ENCODE measurements around the gene CMSS1. TPM values are rescaled to one million over a fixed set of nuclear protein-coding genes. Genes with fewer than 3 reads are reported as not detected.

Gene CMSS1
- total and polyA plus RNA-seq, 4 donors, result 3.8 to 19.5 (median 7.5) TPM

DNA sequence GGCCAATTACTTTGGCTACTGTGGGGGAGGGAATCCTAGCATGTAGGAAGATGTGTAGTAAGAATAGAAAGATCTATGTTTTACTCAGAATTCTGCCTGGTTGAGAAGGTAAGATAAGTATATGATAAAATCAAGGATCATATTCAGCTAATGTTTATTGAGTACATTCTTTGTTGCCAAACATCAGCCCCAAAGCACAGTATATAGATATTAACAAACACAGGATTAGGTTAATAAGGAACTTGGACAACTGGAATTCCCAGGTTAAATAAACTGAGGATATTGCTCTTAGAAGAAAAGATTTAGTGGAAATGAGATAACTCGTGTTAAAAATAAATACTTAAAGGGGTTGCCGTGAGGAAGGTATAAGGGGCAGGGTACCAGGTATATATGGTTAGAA lies 167.0 kb downstream of the CMSS1 start:
- Histone ChIP-seq H3K4me3 (ENCODE audit: low read depth in 1 of 3, low read length in 3 of 3) (no peak overlapping the region), H3K27ac (ENCODE audit: low read depth in 1 of 2, low read length in 2 of 2) (no peak overlapping the region), H3K9ac (ENCODE audit: low read depth in 1 of 2, low read length in 2 of 2) (no peak overlapping the region), H3K9me3 (ENCODE audit: control insufficient read depth in 4 of 4, low read length in 3 of 4) (no peaks in the 10 kb centered on the region), H3K4me1 (ENCODE audit: control insufficient read depth in 4 of 4, insufficient read depth in 4 of 4, low read length in 3 of 4) (no peaks in the 10 kb centered on the region), H3K27me3 (ENCODE audit: control insufficient read depth in 4 of 4, insufficient read depth in 4 of 4, low read length in 3 of 4) (no peaks in the 10 kb centered on the region), H3K36me3 (ENCODE audit: control insufficient read depth in 4 of 4, insufficient read depth in 3 of 4, low read depth in 1 of 4, low read length in 3 of 4) (no peaks in the 10 kb centered on the region)
- DNase-seq (ENCODE audit: low spot score), result no peak
- TF ChIP-seq, protein P1, sequence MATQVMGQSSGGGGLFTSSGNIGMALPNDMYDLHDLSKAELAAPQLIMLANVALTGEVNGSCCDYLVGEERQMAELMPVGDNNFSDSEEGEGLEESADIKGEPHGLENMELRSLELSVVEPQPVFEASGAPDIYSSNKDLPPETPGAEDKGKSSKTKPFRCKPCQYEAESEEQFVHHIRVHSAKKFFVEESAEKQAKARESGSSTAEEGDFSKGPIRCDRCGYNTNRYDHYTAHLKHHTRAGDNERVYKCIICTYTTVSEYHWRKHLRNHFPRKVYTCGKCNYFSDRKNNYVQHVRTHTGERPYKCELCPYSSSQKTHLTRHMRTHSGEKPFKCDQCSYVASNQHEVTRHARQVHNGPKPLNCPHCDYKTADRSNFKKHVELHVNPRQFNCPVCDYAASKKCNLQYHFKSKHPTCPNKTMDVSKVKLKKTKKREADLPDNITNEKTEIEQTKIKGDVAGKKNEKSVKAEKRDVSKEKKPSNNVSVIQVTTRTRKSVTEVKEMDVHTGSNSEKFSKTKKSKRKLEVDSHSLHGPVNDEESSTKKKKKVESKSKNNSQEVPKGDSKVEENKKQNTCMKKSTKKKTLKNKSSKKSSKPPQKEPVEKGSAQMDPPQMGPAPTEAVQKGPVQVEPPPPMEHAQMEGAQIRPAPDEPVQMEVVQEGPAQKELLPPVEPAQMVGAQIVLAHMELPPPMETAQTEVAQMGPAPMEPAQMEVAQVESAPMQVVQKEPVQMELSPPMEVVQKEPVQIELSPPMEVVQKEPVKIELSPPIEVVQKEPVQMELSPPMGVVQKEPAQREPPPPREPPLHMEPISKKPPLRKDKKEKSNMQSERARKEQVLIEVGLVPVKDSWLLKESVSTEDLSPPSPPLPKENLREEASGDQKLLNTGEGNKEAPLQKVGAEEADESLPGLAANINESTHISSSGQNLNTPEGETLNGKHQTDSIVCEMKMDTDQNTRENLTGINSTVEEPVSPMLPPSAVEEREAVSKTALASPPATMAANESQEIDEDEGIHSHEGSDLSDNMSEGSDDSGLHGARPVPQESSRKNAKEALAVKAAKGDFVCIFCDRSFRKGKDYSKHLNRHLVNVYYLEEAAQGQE (IDR thresholded peaks at IDR 0.05), result no peak
- TF ChIP-seq JUND (IDR thresholded peaks at IDR 0.05) (no peak), FOXA1 (IDR thresholded peaks at IDR 0.05) (no peak)
- WGBS, result 80% methylated on average over 2 of the region's 2 CpGs

DNA sequence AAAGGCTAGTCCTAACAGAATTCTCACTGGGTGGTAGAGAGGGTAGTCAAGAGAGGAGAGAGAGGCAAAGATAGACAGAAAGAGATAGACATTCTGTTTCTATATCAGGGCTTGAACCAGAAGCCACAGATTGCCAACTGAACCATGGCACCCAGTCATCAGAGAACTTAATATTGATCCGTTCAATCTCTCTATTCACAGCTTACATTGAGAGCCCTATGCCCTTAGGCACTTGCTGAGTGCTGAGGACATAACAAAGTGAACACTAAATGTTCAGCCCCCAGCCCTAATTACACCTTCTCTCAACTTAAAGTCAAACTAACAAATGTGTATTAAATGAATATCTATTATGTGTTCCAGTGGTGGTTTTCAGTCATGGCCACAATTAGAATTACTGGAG lies 172.5 kb downstream of the CMSS1 start:
- Histone ChIP-seq H3K4me3 (ENCODE audit: low read depth in 1 of 3, low read length in 3 of 3) (no peak overlapping the region), H3K9ac (ENCODE audit: low read depth in 1 of 2, low read length in 2 of 2) (no peak overlapping the region), H3K27ac (ENCODE audit: low read depth in 1 of 2, low read length in 2 of 2) (no peak overlapping the region), H3K27me3 (ENCODE audit: control insufficient read depth in 4 of 4, insufficient read depth in 4 of 4, low read length in 3 of 4) (no peaks in the 10 kb centered on the region), H3K4me1 (ENCODE audit: control insufficient read depth in 4 of 4, insufficient read depth in 4 of 4, low read length in 3 of 4) (no peaks in the 10 kb centered on the region), H3K36me3 (ENCODE audit: control insufficient read depth in 4 of 4, insufficient read depth in 3 of 4, low read depth in 1 of 4, low read length in 3 of 4) (no peaks in the 10 kb centered on the region), H3K9me3 (ENCODE audit: control insufficient read depth in 4 of 4, low read length in 3 of 4) (no peaks in the 10 kb centered on the region)
- DNase-seq (ENCODE audit: low spot score), result no peak
- 62% methylated on average over 1 of the region's 1 CpG for WGBS
- TF ChIP-seq TAF1 (conservative IDR thresholded peaks at IDR 0.05), result no peak
- no peak for TF ChIP-seq SP1 (IDR thresholded peaks at IDR 0.05)
- TF ChIP-seq RAD21 (IDR thresholded peaks at IDR 0.05), result no peak
- no peak for TF ChIP-seq NR2F2 (IDR thresholded peaks at IDR 0.05)
- TF ChIP-seq FOXA1 (IDR thresholded peaks at IDR 0.05), result no peak
- TF ChIP-seq CTCF (IDR thresholded peaks at IDR 0.05; ENCODE audit: low read depth, low read length, missing input control), result no peak
- TF ChIP-seq HNF4A (conservative IDR thresholded peaks at IDR 0.05), result no peak
- no peak for TF ChIP-seq RXRA (IDR thresholded peaks at IDR 0.05)
- TF ChIP-seq, protein P1 (IDR thresholded peaks at IDR 0.05), result no peak
